Progenitor cell of endocrine pancreas (in vitro differentiated cells): Measurements from ENCODE around the gene FTCD. TPM values are rescaled to one million over a fixed set of nuclear protein-coding genes. Genes with fewer than 3 reads are reported as not detected.

Experiments used
- DNase-seq: peaks from one replicate; pipeline ENCODE4 v3.0.0; 2021; ENCODE audit warnings: low spot score; ENCODE audit not compliant: unreplicated experiment
- H3K27ac Mint-ChIP-seq: 2 replicates; pipeline ENCODE4 v1.8.0; 2021; ENCODE audit warnings: mild to moderate bottlenecking, moderate library complexity, mixed read lengths
- H3K27me3 Mint-ChIP-seq: 2 replicates; pipeline ENCODE4 v1.8.0; 2021; ENCODE audit warnings: mixed read lengths
- H3K36me3 Mint-ChIP-seq: 2 replicates; pipeline ENCODE4 v1.8.0; 2022; ENCODE audit warnings: mixed read lengths; ENCODE audit not compliant: insufficient read depth
- H3K4me1 Mint-ChIP-seq: 2 replicates; pipeline ENCODE4 v1.8.0; 2021; ENCODE audit warnings: low read depth, mixed read lengths
- H3K4me3 Mint-ChIP-seq: 2 replicates; pipeline ENCODE4 v1.8.0; 2021; ENCODE audit warnings: low read depth, mild to moderate bottlenecking, moderate library complexity, mixed read lengths
- H3K9me3 Mint-ChIP-seq: 2 replicates; pipeline ENCODE4 v1.8.0; 2021; ENCODE audit warnings: low read depth, mixed read lengths
- CTCF ChIP-seq: fragments of 200-600 bp; sonication (generic); IDR thresholded peaks from one replicate; pipeline ENCODE4 v1.5.0; 2021; ENCODE audit warnings: antibody characterized with exemption, mild to moderate bottlenecking; ENCODE audit not compliant: unreplicated experiment
- total RNA-seq: library from RNA; stranded (reverse); gene quantifications from 2 replicates; pipeline ENCODE4 v1.2.1, GENCODE V29; 2021

The FTCD gene
- total RNA-seq, 1 donor from 2014 or later: 49.3 TPM

GRCh38 chr21:46089285-46089684, 66.1 kb downstream of the FTCD start:
- no peak overlapping the region for H3K27ac Mint-ChIP-seq
- peaks cover 29% of the 10 kb centered on the region for H3K9me3 Mint-ChIP-seq
- no peak for DNase-seq
- peaks cover 3% of the 10 kb centered on the region for H3K27me3 Mint-ChIP-seq
- no peak overlapping the region for H3K4me3 Mint-ChIP-seq
- no peaks in the 10 kb centered on the region for H3K4me1 Mint-ChIP-seq
- peaks cover 2% of the 10 kb centered on the region for H3K36me3 Mint-ChIP-seq
- TF ChIP-seq CTCF: no peak

GRCh38 chr21:46088189-46088588, 67.2 kb downstream of the FTCD start:
- no peaks in the 10 kb centered on the region for H3K4me1 Mint-ChIP-seq
- peaks cover 29% of the 10 kb centered on the region for H3K9me3 Mint-ChIP-seq
- no peak overlapping the region for H3K27ac Mint-ChIP-seq
- H3K4me3 Mint-ChIP-seq: no peak overlapping the region
- no peak for TF ChIP-seq CTCF
- H3K36me3 Mint-ChIP-seq: peaks cover 2% of the 10 kb centered on the region
- DNase-seq: no peak
- peaks cover 3% of the 10 kb centered on the region for H3K27me3 Mint-ChIP-seq

GRCh38 chr21:46087641-46088040, 67.7 kb downstream of the FTCD start:
- Mint-ChIP-seq H3K9me3 (peaks cover 29% of the 10 kb centered on the region), H3K27ac (no peak overlapping the region), H3K36me3 (peaks cover 2% of the 10 kb centered on the region), H3K27me3 (peaks cover 3% of the 10 kb centered on the region), H3K4me1 (no peaks in the 10 kb centered on the region), H3K4me3 (no peak overlapping the region)
- no peak for DNase-seq
- TF ChIP-seq CTCF: no peak

Other genes with a start within 250 kb of the FTCD start
- 135 and 137 TPM in 2 replicates for gene COL6A1, start 173.8 kb downstream of the FTCD start, total RNA-seq
- gene COL6A2, start 57.5 kb downstream of the FTCD start, total RNA-seq: 32.0 and 38.6 TPM in 2 replicates
- gene SPATC1L, start 28.9 kb upstream of the FTCD start, total RNA-seq: 31.4 and 32.8 TPM in 2 replicates
- 145 and 147 TPM in 2 replicates for gene LSS, start 73.2 kb upstream of the FTCD start, total RNA-seq
- 131 and 136 TPM in 2 replicates for gene MCM3AP, start 130.0 kb upstream of the FTCD start, total RNA-seq
- gene YBEY, start 130.8 kb upstream of the FTCD start, total RNA-seq: 20.9 and 21.9 TPM in 2 replicates
- 28.6 and 31.5 TPM in 2 replicates for gene C21orf58, start 168.3 kb upstream of the FTCD start, total RNA-seq
- 47.2 and 53.3 TPM in 2 replicates for gene PCNT, start 168.6 kb upstream of the FTCD start, total RNA-seq